ENCODE results near the gene SMG5.

Gene SMG5

DNA sequence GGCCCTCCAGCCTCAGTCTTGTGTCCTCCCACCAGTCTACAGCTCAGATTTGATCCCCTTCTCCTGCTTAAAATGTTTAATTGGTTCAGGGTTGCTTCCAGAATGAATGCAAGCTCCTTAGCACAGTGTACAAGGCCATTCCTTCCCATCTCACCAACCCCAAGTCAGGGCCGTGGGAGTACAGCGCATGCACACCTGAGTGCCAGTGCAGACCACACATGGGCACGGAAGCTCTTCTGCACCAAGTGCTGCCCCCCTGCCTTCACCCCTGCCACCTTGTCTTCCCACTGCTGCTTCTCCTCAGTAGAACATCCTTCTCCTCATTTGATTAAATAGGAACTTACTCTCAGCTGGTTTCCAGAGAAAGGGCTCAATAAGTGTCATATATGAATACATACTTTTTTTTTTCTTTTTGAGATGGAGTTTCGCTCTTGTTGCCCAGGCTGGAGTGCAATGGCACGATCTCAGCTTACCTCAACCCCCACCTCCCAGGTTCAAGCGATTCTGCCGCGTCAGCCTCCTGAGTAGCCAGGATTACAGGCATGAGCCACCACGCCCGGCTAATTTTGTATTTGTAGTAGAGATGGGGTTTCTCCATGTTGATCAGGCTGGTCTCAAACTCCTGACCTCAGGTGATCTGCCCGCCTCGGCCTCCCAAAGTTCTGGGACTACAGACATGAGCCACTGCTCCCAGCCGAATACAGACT, 60.5 kb downstream of the SMG5 start:
- TF ChIP-seq FOXP2 (optimal IDR thresholded peaks at IDR 0.05; ENCODE audit: borderline replicate concordance, extremely low read depth, extremely low read length, insufficient read depth): no peak
- no peak for TF ChIP-seq SIN3A (IDR thresholded peaks at IDR 0.05; ENCODE audit: borderline replicate concordance, insufficient read depth, low read length)
- TF ChIP-seq, protein P1, sequence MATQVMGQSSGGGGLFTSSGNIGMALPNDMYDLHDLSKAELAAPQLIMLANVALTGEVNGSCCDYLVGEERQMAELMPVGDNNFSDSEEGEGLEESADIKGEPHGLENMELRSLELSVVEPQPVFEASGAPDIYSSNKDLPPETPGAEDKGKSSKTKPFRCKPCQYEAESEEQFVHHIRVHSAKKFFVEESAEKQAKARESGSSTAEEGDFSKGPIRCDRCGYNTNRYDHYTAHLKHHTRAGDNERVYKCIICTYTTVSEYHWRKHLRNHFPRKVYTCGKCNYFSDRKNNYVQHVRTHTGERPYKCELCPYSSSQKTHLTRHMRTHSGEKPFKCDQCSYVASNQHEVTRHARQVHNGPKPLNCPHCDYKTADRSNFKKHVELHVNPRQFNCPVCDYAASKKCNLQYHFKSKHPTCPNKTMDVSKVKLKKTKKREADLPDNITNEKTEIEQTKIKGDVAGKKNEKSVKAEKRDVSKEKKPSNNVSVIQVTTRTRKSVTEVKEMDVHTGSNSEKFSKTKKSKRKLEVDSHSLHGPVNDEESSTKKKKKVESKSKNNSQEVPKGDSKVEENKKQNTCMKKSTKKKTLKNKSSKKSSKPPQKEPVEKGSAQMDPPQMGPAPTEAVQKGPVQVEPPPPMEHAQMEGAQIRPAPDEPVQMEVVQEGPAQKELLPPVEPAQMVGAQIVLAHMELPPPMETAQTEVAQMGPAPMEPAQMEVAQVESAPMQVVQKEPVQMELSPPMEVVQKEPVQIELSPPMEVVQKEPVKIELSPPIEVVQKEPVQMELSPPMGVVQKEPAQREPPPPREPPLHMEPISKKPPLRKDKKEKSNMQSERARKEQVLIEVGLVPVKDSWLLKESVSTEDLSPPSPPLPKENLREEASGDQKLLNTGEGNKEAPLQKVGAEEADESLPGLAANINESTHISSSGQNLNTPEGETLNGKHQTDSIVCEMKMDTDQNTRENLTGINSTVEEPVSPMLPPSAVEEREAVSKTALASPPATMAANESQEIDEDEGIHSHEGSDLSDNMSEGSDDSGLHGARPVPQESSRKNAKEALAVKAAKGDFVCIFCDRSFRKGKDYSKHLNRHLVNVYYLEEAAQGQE (IDR thresholded peaks at IDR 0.05; ENCODE audit: insufficient read depth in 1 of 2, low read depth in 2 of 2, low read length in 2 of 2): no peak

DNA sequence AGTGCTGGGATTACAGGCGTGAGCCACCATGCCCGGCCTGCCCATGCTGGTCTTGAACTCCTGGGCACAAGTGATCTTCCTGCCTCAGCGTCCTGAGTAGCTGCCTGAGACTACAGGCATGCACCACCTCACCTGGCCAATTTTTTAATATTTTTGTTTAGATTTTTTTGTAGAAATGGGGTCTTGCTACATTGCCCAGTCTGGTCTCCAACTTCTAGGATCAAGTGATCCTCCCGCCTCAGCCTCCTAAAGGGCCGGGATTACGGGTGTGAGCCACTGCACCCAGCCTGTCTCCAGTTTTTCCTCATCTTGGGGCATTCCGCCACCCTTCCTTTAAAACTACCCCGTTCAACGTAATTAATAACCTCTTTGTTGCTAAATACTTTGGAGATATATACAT, 62.4 kb downstream of the SMG5 start:
- TF ChIP-seq TAF1 (IDR thresholded peaks at IDR 0.05; ENCODE audit: borderline replicate concordance, insufficient read depth, low read length): no peak
- TF ChIP-seq, protein P1 (IDR thresholded peaks at IDR 0.05; ENCODE audit: insufficient read depth in 1 of 2, low read depth in 2 of 2, low read length in 2 of 2): no peak

DNA sequence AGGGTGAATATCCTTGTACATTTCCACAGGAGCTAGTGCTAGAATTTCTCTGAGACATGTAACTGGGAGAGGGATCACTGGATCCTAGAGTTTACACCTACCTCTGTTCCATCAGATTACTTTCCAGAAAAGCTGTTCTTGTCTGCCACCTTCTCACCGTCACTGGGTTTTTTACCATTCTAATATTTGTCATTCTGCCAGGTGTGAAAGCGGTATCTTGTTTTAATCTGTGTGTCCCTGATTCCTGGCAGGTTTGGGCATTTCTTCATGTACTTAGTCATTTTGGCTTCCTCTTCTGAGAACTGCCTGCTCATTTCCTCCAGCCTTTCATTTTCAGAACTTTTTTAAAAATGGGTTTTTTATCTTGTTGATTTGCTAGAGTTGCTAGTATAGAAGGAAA, 64.8 kb downstream of the SMG5 start:
- TF ChIP-seq, protein P1 (IDR thresholded peaks at IDR 0.05; ENCODE audit: insufficient read depth in 1 of 2, low read depth in 2 of 2, low read length in 2 of 2): no peak
- no peak for TF ChIP-seq TAF1 (IDR thresholded peaks at IDR 0.05; ENCODE audit: borderline replicate concordance, insufficient read depth, low read length)
- no peak for TF ChIP-seq SIN3A (IDR thresholded peaks at IDR 0.05; ENCODE audit: borderline replicate concordance, insufficient read depth, low read length)
- TF ChIP-seq FOXP2 (optimal IDR thresholded peaks at IDR 0.05; ENCODE audit: borderline replicate concordance, extremely low read depth, extremely low read length, insufficient read depth): no peak
- no peak for TF ChIP-seq POLR2AphosphoS5 (IDR thresholded peaks at IDR 0.05; ENCODE audit: low read depth, low read length)

DNA sequence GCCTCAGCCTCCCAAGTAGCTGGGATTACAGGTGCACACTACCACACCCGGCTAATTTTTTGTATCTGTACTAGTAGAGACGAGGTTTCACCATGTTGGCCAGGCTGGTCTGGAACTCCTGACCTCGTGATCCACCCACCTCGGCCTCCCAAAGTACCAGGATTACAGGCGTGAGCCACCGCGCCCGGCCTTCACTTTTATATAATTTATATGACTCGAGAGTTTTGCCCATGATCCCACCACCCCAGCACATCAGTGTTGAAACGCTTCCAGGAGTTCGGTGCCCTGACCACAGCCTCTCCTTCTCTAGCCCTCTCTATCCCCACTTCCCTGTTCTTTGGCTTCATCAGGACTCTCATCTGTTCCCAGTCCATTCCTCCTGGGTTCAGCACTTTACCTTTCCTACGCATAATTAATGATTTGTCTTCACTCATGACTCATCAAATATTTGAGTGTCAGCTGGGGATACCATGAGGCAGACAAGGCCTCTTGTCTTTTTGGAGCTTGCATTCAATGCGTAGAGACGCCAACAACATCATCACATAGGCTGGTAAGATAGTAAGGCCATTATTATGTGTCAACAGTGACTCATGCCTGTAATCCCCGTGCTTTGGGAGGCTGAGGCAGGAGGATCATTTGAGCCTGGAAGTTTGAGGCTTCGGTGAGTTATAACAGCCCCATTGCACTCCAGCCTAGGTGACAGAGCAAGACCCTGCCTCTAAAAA, 68.4 kb downstream of the SMG5 start:
- TF ChIP-seq FOXP2 (optimal IDR thresholded peaks at IDR 0.05; ENCODE audit: borderline replicate concordance, extremely low read depth, extremely low read length, insufficient read depth) (no peak), SIN3A (IDR thresholded peaks at IDR 0.05; ENCODE audit: borderline replicate concordance, insufficient read depth, low read length) (no peak)

DNA sequence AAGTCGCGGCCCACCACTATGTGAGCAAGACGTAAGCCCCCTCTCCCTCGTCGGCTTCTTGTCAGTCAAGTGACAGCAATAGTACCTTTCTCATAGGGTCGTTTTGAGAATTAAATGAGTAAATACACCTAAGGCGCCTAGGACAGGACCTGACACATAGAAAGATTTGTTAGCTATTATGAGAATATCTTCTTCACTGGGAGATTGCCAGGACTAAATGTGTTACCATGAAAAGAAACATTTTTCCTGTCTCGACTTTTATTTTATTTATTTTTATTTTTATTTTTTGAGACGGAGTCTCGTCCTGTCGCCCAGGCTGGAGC, 69.0 kb downstream of the SMG5 start:
- TF ChIP-seq FOXP2 (optimal IDR thresholded peaks at IDR 0.05; ENCODE audit: borderline replicate concordance, extremely low read depth, extremely low read length, insufficient read depth) (no peak), POLR2AphosphoS5 (IDR thresholded peaks at IDR 0.05; ENCODE audit: low read depth, low read length) (no peak), SIN3A (IDR thresholded peaks at IDR 0.05; ENCODE audit: borderline replicate concordance, insufficient read depth, low read length) (no peak), TAF1 (IDR thresholded peaks at IDR 0.05; ENCODE audit: borderline replicate concordance, insufficient read depth, low read length) (no peak)
- TF ChIP-seq, protein P1 (IDR thresholded peaks at IDR 0.05; ENCODE audit: insufficient read depth in 1 of 2, low read depth in 2 of 2, low read length in 2 of 2): no peak
